Ishikawa (cell line): ENCODE results near the gene RIMBP2.

Experiments used
- CEBPB ChIP-seq: IDR thresholded peaks from 2 replicates; pipeline ENCODE4 v1.6.1; 2012
- CREB1 ChIP-seq: IDR thresholded peaks from 2 replicates; pipeline ENCODE4 v1.6.1; 2012; ENCODE audit warnings: low read depth
- EGR1 ChIP-seq: IDR thresholded peaks from 2 replicates; pipeline ENCODE4 v1.6.1; 2012
- EP300 ChIP-seq: IDR thresholded peaks from 2 replicates; pipeline ENCODE4 v1.6.1; 2012; ENCODE audit warnings: borderline replicate concordance
- FOXM1 ChIP-seq: IDR thresholded peaks from 2 replicates; pipeline ENCODE4 v1.6.1; 2012; ENCODE audit warnings: low read depth, borderline replicate concordance
- MAX ChIP-seq: IDR thresholded peaks from 2 replicates; pipeline ENCODE4 v1.6.1; 2012
- NFIC ChIP-seq: IDR thresholded peaks from 2 replicates; pipeline ENCODE4 v1.6.1; 2012
- RAD21 ChIP-seq: IDR thresholded peaks from 2 replicates; pipeline ENCODE4 v1.6.1; 2012; ENCODE audit warnings: low read depth
- TAF1 ChIP-seq: IDR thresholded peaks from 2 replicates; pipeline ENCODE4 v1.6.1; 2012; ENCODE audit warnings: low read depth, mild to moderate bottlenecking
- TCF12 ChIP-seq: IDR thresholded peaks from 2 replicates; pipeline ENCODE4 v1.6.1; 2012; ENCODE audit warnings: low read depth
- TEAD4 ChIP-seq: IDR thresholded peaks from 2 replicates; pipeline ENCODE4 v1.6.1; 2012
- USF1 ChIP-seq: IDR thresholded peaks from 2 replicates; pipeline ENCODE4 v1.6.1; 2012
- YY1 ChIP-seq: IDR thresholded peaks from 2 replicates; pipeline ENCODE4 v1.6.1; 2012; ENCODE audit warnings: low read depth
- ZBTB7A ChIP-seq: IDR thresholded peaks from 2 replicates; pipeline ENCODE4 v1.6.1; 2012; ENCODE audit warnings: low read depth
- TF ChIP-seq, protein P1 (sequence below): IDR thresholded peaks from 2 replicates; pipeline ENCODE4 v1.6.1; 2012; ENCODE audit warnings: low read depth, mild to moderate bottlenecking

The RIMBP2 gene

GRCh38 chr12:130603396-130603965 lies 112.6 kb downstream of the RIMBP2 start:
- TF ChIP-seq CREB1 (no peak), RAD21 (no peak), ZBTB7A (no peak), NFIC (no peak), TEAD4 (no peak), YY1 (no peak), EP300 (no peak), TAF1 (no peak), MAX (no peak), CEBPB (no peak), FOXM1 (no peak), EGR1 (no peak), USF1 (no peak)
- TF ChIP-seq, protein P1, sequence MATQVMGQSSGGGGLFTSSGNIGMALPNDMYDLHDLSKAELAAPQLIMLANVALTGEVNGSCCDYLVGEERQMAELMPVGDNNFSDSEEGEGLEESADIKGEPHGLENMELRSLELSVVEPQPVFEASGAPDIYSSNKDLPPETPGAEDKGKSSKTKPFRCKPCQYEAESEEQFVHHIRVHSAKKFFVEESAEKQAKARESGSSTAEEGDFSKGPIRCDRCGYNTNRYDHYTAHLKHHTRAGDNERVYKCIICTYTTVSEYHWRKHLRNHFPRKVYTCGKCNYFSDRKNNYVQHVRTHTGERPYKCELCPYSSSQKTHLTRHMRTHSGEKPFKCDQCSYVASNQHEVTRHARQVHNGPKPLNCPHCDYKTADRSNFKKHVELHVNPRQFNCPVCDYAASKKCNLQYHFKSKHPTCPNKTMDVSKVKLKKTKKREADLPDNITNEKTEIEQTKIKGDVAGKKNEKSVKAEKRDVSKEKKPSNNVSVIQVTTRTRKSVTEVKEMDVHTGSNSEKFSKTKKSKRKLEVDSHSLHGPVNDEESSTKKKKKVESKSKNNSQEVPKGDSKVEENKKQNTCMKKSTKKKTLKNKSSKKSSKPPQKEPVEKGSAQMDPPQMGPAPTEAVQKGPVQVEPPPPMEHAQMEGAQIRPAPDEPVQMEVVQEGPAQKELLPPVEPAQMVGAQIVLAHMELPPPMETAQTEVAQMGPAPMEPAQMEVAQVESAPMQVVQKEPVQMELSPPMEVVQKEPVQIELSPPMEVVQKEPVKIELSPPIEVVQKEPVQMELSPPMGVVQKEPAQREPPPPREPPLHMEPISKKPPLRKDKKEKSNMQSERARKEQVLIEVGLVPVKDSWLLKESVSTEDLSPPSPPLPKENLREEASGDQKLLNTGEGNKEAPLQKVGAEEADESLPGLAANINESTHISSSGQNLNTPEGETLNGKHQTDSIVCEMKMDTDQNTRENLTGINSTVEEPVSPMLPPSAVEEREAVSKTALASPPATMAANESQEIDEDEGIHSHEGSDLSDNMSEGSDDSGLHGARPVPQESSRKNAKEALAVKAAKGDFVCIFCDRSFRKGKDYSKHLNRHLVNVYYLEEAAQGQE = no peak

DNA sequence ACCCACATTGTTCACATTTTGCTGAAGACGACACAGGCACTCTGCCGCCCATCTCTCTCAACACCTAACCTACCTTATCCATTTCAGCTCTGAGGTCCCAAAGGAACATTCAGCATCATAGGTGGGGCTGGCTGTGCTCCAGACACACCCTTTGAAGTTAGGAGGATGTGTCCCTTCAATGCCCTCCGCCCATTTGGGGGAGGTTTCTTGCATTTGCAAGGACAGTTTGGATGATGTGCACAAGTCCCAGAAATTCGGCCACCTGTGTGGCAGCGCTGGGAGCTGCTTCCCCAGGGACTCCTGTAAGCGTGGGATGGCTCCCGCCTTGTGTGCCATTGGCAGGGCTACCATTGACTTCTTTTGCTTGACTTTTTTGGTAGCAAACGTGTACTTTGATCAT lies 113.8 kb downstream of the RIMBP2 start:
- TF ChIP-seq USF1 = no peak
- no peak for TF ChIP-seq ZBTB7A
- no peak for TF ChIP-seq EP300
- no peak for TF ChIP-seq MAX
- no peak for TF ChIP-seq TAF1
- TF ChIP-seq, protein P1 = no peak
- TF ChIP-seq EGR1 = no peak
- no peak for TF ChIP-seq RAD21
- no peak for TF ChIP-seq TEAD4
- no peak for TF ChIP-seq CREB1
- no peak for TF ChIP-seq TCF12
- no peak for TF ChIP-seq YY1
- TF ChIP-seq CEBPB = no peak
- no peak for TF ChIP-seq NFIC
- TF ChIP-seq FOXM1 = no peak

- TF ChIP-seq TAF1 = no peak
- TF ChIP-seq, protein P1 = no peak
- no peak for TF ChIP-seq EGR1
- no peak for TF ChIP-seq TCF12
- TF ChIP-seq YY1 = no peak
- no peak for TF ChIP-seq NFIC
Observed at GRCh38 chr12:130601327-130601726, 114.8 kb downstream of the RIMBP2 start.

DNA sequence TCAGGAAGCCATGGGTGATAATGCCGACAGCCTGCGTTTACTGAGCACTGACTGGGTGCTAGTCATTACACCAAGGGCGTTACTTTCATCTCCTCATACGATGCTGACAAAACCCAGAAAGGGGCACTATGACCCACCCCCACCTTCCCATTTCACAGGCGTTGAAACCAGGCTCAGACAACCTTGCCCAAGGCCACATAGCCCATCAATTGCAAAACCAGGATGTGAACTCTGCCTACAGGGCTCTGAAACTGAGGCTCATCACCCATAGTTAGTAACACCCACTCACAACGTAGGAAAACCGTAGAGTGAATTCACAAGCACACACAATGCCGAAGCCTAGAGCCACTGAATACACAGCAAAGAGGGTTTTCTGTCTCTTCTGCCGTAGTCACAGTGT lies 119.9 kb downstream of the RIMBP2 start:
- TF ChIP-seq USF1 = no peak
- no peak for TF ChIP-seq CREB1
- no peak for TF ChIP-seq TEAD4
- no peak for TF ChIP-seq NFIC
- no peak for TF ChIP-seq TCF12
- TF ChIP-seq CEBPB = no peak
- no peak for TF ChIP-seq TAF1
- TF ChIP-seq EGR1 = no peak
- TF ChIP-seq RAD21 = no peak
- no peak for TF ChIP-seq MAX
- TF ChIP-seq YY1 = no peak
- TF ChIP-seq FOXM1 = no peak
